LNCaP clone FGC (cell line): Measurements from ENCODE around the gene ZNF90.
"Not testable (repeated sequence)": the region's sequence is repeated elsewhere in the genome, so short reads cannot be mapped to it uniquely, and the experiment has no call there.

Experiments used
- DNase-seq: peaks from one replicate; pipeline ENCODE4 v3.0.0-alpha.2; 2011; ENCODE audit warnings: low read depth
- H3K4me3 ChIP-seq: 2 replicates; pipeline ENCODE4 v1.5.1; 2011; ENCODE audit warnings: mild to moderate bottlenecking, low read depth, low read length, control low read depth
- TF ChIP-seq, protein P1 (sequence below): IDR thresholded peaks from 2 replicates; pipeline ENCODE4 v1.5.1; 2012; ENCODE audit warnings: mild to moderate bottlenecking; ENCODE audit not compliant: control insufficient read depth, insufficient read depth; ENCODE audit errors: extremely low read depth

The ZNF90 gene

DNA sequence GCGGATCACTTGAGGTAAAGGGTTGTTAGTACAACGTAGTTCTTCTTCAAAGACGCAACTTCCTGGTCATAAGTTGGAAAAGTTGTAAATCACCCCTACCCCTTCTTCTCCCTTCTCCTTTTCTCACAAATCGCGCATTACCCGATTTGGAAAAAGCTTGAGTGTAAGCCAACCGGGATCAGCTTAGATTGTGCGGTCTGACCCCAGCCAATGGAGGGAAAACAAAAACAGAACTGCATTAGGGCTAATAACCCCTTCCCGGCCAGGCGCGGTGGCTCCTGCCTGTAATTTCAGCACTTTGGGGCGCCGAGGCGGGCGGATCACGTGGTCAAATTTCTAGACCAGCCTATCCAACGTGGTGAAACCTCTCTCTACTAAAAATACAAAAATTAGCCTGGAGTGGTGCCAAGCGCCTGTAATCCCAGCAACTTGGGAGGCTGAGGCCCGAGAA lies 806 bp downstream of the ZNF90 start:
- H3K4me3 ChIP-seq: no peak overlapping the region
- DNase-seq: no peak
- TF ChIP-seq, protein P1, sequence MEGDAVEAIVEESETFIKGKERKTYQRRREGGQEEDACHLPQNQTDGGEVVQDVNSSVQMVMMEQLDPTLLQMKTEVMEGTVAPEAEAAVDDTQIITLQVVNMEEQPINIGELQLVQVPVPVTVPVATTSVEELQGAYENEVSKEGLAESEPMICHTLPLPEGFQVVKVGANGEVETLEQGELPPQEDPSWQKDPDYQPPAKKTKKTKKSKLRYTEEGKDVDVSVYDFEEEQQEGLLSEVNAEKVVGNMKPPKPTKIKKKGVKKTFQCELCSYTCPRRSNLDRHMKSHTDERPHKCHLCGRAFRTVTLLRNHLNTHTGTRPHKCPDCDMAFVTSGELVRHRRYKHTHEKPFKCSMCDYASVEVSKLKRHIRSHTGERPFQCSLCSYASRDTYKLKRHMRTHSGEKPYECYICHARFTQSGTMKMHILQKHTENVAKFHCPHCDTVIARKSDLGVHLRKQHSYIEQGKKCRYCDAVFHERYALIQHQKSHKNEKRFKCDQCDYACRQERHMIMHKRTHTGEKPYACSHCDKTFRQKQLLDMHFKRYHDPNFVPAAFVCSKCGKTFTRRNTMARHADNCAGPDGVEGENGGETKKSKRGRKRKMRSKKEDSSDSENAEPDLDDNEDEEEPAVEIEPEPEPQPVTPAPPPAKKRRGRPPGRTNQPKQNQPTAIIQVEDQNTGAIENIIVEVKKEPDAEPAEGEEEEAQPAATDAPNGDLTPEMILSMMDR: no peak

DNA sequence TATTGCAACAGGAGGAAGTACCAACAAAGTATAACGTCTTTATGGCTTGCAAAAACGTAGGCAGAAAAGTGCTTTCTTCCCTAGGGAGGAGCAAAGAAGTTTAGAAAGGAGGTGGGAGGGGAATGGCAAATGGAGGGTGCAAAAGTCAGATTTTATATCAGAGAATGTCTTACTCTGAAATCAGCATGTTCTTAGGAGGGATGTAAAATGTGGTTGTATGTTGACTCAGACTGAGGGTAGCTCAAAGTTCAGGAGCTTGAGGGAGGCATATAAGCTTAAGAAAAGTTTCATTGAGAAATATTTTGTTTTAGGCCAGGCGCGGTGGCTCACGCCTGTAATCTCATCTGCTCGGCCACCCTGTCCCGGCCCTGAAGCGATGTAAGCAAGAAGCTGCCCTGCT lies 1.7 kb downstream of the ZNF90 start:
- H3K4me3 ChIP-seq: no peak overlapping the region
- TF ChIP-seq, protein P1: no peak
- DNase-seq: no peak

DNA sequence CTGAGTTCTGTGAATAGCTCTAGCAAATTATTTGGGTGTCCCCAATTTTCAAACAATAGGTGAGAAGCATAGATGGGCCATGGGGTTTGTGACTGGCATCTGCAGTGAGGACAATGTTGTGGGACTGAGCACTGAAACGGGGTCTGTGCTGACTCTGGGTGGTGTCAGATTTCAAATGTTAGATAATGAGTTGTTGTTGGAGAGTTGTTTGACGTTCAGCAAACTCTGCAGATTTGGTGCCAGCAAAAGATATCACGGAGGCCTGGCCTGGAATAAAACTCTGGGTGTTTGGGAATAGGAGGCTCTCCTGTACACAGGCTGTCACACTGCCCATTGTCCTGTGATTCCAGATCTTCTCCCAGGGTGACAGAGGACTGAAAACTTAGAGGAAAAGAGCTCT lies 2.9 kb downstream of the ZNF90 start:
- H3K4me3 ChIP-seq: no peak overlapping the region
- TF ChIP-seq, protein P1: no peak
- no peak for DNase-seq

DNA sequence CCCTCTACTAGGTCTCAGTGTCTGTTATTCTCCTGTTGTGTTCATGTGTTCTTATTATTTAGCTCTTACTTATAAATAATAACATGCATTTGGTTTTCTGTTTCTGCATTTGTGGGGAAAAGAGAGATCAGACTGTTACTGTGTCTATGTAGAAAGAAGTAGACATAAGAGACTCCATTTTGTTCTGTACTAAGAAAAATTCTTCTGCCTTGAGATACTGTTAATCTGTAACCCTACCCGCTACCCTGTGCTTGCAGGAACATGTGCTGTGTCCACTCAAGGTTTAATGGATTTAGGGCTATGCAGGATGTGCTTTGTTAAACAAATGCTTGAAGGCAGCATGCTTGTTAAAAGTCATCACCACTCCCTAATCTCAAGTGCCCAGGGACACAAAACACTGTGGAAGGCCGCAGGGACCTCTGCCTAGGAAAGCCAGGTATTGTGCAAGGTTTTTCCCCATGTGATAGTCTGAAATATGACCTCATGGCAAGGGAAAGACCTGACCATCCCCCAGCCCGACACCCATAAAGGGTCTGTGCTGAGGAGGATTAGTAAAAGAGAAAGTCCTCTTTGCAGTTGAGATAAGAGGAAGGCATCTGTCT lies 4.5 kb downstream of the ZNF90 start:
- not testable (repeated sequence) for DNase-seq, H3K4me3 ChIP-seq

DNA sequence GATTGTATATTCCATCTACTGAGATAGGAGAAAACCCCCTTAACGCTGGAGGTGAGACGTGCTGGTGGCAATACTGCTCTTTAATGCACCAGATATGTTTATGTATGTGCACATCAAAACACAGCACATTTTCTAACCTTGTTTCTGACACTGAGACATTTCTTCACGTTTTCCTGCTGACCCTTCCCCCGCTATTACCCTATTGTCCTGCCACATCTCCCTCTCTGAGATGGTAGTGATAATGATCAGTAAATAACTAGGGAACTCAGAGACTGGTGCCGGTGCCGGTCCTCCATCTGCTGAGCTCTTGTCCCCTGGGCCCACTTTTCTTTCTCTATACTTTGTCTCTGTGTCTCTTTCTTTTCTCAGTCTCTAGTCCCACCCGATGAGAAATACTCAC lies 5.1 kb downstream of the ZNF90 start:
- H3K4me3 ChIP-seq, DNase-seq: not testable (repeated sequence)

DNA sequence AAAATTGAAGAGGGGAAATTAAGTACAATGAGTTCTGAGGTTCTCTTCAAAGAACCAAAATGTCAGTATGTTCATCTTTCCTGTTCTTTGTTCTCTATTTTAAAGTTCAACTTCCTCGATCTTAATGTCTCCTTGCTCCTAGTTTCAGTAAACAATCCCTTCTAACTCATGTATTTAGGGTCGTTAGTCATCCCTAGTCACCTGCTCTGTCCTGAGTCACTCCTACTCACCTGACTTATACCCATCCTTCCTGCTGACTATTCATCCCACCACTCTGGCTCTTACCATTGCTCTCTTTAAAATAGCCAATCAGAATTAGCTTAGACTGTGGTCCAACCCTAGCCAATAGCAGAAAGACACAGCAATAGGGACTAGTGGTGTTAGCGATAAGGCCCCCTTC lies 24.3 kb downstream of the ZNF90 start:
- DNase-seq: no peak
- TF ChIP-seq, protein P1: no peak
- no peak overlapping the region for H3K4me3 ChIP-seq

DNA sequence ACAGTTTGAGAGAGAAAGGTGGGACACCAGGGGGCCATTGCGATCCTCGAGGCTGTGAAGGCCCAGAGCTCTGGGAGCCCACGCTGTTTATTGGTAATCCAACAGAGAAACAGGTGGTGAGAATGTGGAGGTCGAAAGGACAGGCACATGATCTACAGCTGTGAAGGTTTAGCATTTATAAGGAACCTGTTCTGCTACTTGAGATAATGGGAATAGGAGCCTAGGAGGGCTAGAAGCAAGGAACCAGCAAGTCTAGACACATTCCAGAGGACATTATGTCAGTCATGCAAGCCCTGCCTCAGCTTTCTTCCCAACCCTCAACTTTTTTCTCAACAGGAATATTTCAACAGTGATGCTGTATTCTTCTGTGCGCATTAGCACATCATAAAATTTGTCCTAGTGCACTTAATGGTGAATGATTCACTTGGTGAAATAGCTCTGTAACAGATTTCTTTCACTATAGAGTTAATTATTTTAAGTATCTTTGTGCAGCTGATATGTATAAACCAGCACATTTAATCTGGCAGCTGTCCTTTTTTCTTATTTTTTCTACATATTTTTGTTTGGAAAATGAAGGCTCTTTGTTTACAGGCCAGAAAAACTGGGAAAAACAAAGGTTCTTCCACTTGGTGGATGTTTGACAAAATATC lies 25.4 kb downstream of the ZNF90 start:
- no peak for DNase-seq
- H3K4me3 ChIP-seq: no peak overlapping the region
- TF ChIP-seq, protein P1: no peak

DNA sequence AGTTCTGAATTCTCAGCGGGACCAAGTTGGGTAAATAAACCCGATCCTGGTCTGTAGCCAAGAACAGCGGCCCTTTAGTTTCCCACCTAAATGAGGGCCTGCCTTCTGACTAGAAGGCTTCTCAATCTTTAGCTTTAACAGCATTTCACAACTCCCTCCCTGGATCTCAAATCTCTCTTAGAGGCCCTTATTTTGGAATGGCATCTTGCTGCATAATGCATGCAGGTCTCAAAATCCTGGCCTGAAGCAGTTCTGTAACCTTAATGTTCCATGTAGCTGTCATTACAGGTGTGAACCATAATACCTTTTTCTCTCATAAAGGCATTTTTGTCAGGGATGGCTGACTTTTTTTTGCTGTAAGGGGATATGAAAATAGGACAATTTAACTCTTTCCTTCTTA lies 29.5 kb downstream of the ZNF90 start:
- H3K4me3 ChIP-seq: no peak overlapping the region
- TF ChIP-seq, protein P1: no peak
- no peak for DNase-seq

DNA sequence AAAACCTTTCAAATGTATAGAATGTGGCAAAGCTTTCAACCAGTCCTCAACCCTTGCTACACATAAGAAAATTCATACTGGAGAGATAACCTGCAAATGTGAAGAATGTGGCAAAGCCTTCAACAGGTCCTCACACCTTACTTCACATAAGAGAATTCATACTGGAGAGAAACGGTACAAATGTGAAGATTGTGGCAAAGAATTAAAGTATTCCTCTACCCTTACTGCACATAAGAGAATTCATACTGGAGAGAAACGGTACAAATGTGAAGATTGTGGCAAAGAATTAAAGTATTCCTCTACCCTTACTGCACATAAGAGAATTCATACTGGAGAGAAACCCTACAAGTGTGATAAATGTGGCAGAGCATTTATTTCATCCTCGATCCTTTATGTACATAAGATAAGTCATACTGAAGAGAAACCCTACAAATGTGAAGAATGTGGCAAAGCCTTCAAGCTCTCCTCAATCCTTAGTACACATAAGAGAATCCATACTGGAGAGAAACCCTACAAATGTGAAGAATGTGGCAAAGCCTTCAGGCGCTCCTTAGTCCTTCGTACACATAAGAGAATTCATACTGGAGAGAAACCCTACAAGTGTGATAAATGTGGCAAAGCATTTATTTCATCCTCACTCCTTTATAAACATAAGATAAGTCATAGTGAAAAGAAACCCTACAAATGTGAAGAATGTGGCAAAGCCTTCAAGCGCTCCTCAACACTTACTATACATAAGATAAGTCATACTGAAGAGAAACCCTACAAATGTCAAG lies 40.5 kb downstream of the ZNF90 start:
- H3K4me3 ChIP-seq, DNase-seq: not testable (repeated sequence)
